IgD-negative memory B cell (primary cell): ENCODE results near the gene PRTFDC1. TPM values are rescaled to one million over a fixed set of nuclear protein-coding genes. Genes with fewer than 3 reads are reported as not detected.

Source experiments
- H3K27ac Mint-ChIP-seq, 3 donors: one replicate each; pipeline ENCODE4 v1.8.0; 2020 to 2022; ENCODE audit warnings: mild to moderate bottlenecking in 3 of 3, mixed read lengths in 3 of 3, moderate library complexity in 1 of 3
- H3K27me3 Mint-ChIP-seq: one replicate; pipeline ENCODE4 v1.8.0; 2021; ENCODE audit warnings: mixed read lengths
- H3K36me3 Mint-ChIP-seq: one replicate; pipeline ENCODE4 v1.8.0; 2020; ENCODE audit warnings: mild to moderate bottlenecking, mixed read lengths
- H3K4me1 Mint-ChIP-seq, 3 donors: one replicate each; pipeline ENCODE4 v1.8.0; 2020 to 2022; ENCODE audit warnings: mixed read lengths in 3 of 3, mild to moderate bottlenecking in 1 of 3
- H3K4me3 Mint-ChIP-seq, 4 donors: one replicate each; pipeline ENCODE4 v1.8.0; 2020 to 2022; ENCODE audit warnings: mild to moderate bottlenecking in 4 of 4, mixed read lengths in 4 of 4, moderate library complexity in 3 of 4
- H3K9me3 Mint-ChIP-seq, 3 donors: one replicate each; pipeline ENCODE4 v1.8.0; 2020 to 2021; ENCODE audit warnings: mixed read lengths in 3 of 3, mild to moderate bottlenecking in 1 of 3
- polyA plus RNA-seq: library from polyadenylated mRNA; unstranded; fragments of 300-500 nt; fragmentation: Illumina TruSeq; gene quantifications from one replicate; pipeline ENCODE4 v1.2.3, GENCODE V29; 2021

PRTFDC1 gene
- polyA plus RNA-seq, 1 donor from 2014 or later, result not detected

DNA sequence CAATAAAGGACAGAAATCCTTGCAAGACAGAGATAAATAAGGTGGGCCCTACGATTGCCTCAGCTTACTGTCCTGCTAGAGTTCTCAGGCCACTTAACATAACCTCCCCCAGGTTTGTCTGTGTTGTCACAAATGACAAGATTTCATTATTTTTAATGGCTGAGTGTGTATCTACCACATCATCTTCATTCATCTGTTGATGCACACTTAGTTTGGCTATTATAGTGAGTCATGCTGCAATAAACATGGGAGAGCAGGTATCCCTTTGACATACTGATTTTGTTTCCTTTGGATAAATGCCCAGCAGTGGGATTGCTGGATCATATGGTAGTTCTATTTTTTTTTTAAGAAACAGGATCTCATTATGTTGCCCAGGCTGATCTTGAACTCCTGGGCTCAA lies 60.6 kb downstream of the PRTFDC1 start:
- no peak overlapping the region for H3K4me3 Mint-ChIP-seq
- no peak overlapping the region for H3K27ac Mint-ChIP-seq
- no peaks in the 10 kb centered on the region for H3K27me3 Mint-ChIP-seq
- H3K36me3 Mint-ChIP-seq, result peaks cover 13% of the 10 kb centered on the region
- H3K4me1 Mint-ChIP-seq, result peaks cover 31 to 47% (median 32%) of the 10 kb centered on the region in 3 donors
- H3K9me3 Mint-ChIP-seq, result peaks cover 0 to 2% (median 0%) of the 10 kb centered on the region in 3 donors

- peaks cover 24 to 47% (median 33%) of the 10 kb centered on the region in 3 donors for H3K4me1 Mint-ChIP-seq
- H3K27me3 Mint-ChIP-seq, result no peaks in the 10 kb centered on the region
- H3K27ac Mint-ChIP-seq, result peak overlapping the region in 1 of 3 donors; percentile 33
- peaks cover 0 to 2% (median 0%) of the 10 kb centered on the region in 3 donors for H3K9me3 Mint-ChIP-seq
- H3K36me3 Mint-ChIP-seq, result peaks cover 13% of the 10 kb centered on the region
- peak overlapping the region in 1 of 4 donors; percentile 10 for H3K4me3 Mint-ChIP-seq
Measured at GRCh38 chr10:24889639-24890038, 62.8 kb downstream of the PRTFDC1 start.

DNA sequence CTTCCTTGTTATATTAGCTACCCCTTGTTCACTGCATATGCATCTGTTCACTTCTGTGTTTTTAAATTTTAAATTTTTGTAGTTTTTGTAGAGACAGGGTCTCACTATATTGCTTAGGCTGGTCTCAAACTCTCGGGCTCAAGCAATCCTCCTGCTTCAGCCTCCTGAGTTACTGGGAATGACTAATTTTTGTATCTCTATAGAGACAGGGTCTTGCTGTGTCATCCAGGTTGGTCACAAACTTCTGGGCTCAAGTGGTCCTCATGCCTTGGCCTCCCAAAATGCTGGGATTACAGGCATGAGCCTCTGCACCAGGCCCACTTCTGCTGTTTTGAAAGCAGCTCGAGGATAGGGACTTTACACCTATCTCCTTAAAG lies 64.6 kb downstream of the PRTFDC1 start:
- Mint-ChIP-seq H3K27ac (peak overlapping the region; percentile 8 to 94 (median 41)), H3K27me3 (no peaks in the 10 kb centered on the region), H3K4me1 (peaks cover 26 to 47% (median 32%) of the 10 kb centered on the region in 3 donors), H3K4me3 (peak overlapping the region; percentile 33 to 83 (median 79)), H3K36me3 (peaks cover 13% of the 10 kb centered on the region), H3K9me3 (peaks cover 0 to 2% (median 0%) of the 10 kb centered on the region in 3 donors)

DNA sequence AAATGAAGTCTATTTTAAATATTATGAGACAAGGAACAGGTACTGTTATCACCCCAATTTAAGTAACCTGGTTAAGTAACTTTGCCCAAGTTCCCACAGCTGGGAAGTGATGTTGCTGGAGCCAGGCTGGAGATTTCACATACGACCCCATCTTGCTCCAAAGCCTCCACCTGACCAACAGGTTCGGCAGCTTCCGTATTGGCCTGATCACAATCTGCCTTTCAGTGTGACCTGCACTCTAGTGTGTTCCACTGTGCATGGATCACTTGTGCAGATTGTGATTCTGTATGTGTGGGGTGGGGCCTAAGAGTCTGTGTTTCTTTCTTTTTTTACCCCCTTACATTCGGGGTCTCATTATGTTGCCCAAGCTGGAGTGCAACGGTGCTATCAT lies 66.1 kb downstream of the PRTFDC1 start:
- Mint-ChIP-seq H3K36me3 (peaks cover 12% of the 10 kb centered on the region), H3K27me3 (no peaks in the 10 kb centered on the region), H3K9me3 (no peaks in the 10 kb centered on the region), H3K4me1 (peaks cover 31 to 51% (median 35%) of the 10 kb centered on the region in 3 donors), H3K27ac (peak overlapping the region in 1 of 3 donors; percentile 45), H3K4me3 (no peak overlapping the region)

GRCh38 chr10:24885551-24886289 lies 66.7 kb downstream of the PRTFDC1 start:
- H3K36me3 Mint-ChIP-seq, result peaks cover 11% of the 10 kb centered on the region
- no peaks in the 10 kb centered on the region for H3K9me3 Mint-ChIP-seq
- peaks cover 32 to 51% (median 37%) of the 10 kb centered on the region in 3 donors for H3K4me1 Mint-ChIP-seq
- H3K27ac Mint-ChIP-seq, result no peak overlapping the region
- H3K4me3 Mint-ChIP-seq, result peak overlapping the region in 1 of 4 donors; percentile 81
- H3K27me3 Mint-ChIP-seq, result no peaks in the 10 kb centered on the region

- H3K9me3 Mint-ChIP-seq, result no peaks in the 10 kb centered on the region
- H3K4me1 Mint-ChIP-seq, result peaks cover 35 to 48% (median 44%) of the 10 kb centered on the region in 3 donors
- no peaks in the 10 kb centered on the region for H3K27me3 Mint-ChIP-seq
- peaks cover 4% of the 10 kb centered on the region for H3K36me3 Mint-ChIP-seq
- H3K4me3 Mint-ChIP-seq, result no peak overlapping the region
- H3K27ac Mint-ChIP-seq, result no peak overlapping the region
Measured at GRCh38 chr10:24884793-24885192, 67.6 kb downstream of the PRTFDC1 start.

GRCh38 chr10:24884316-24884715 lies 68.1 kb downstream of the PRTFDC1 start:
- peak overlapping the region in 2 of 4 donors; percentile 41 to 62 for H3K4me3 Mint-ChIP-seq
- peaks cover 2% of the 10 kb centered on the region for H3K36me3 Mint-ChIP-seq
- no peaks in the 10 kb centered on the region for H3K27me3 Mint-ChIP-seq
- H3K4me1 Mint-ChIP-seq, result peaks cover 36 to 45% (median 44%) of the 10 kb centered on the region in 3 donors
- H3K27ac Mint-ChIP-seq, result no peak overlapping the region
- H3K9me3 Mint-ChIP-seq, result no peaks in the 10 kb centered on the region

DNA sequence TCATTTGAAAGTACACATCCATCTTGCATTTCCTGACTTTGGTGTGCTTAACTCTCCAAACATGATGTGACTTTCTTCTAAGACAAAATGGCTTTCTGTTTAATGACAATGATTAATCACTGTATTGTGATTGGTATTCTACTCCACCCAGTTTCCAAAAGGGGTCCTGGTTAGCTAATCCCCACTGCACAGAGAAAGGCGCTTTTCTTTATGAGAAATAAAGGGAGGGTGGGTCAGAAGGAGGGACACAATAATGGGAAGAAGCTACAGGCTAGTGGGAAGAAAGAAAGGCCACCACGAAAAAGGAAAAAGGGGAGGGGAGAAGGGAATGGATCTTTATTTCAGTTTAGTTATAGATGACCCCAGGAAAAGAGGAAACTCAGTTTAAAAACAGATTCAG lies 69.2 kb downstream of the PRTFDC1 start:
- Mint-ChIP-seq H3K9me3 (no peaks in the 10 kb centered on the region), H3K4me3 (peak overlapping the region in 3 of 4 donors; percentile 54 to 86 (median 57)), H3K27me3 (no peaks in the 10 kb centered on the region), H3K4me1 (peaks cover 32 to 41% (median 38%) of the 10 kb centered on the region in 3 donors), H3K27ac (peak overlapping the region in 2 of 3 donors; percentile 73 to 84), H3K36me3 (no peaks in the 10 kb centered on the region)

DNA sequence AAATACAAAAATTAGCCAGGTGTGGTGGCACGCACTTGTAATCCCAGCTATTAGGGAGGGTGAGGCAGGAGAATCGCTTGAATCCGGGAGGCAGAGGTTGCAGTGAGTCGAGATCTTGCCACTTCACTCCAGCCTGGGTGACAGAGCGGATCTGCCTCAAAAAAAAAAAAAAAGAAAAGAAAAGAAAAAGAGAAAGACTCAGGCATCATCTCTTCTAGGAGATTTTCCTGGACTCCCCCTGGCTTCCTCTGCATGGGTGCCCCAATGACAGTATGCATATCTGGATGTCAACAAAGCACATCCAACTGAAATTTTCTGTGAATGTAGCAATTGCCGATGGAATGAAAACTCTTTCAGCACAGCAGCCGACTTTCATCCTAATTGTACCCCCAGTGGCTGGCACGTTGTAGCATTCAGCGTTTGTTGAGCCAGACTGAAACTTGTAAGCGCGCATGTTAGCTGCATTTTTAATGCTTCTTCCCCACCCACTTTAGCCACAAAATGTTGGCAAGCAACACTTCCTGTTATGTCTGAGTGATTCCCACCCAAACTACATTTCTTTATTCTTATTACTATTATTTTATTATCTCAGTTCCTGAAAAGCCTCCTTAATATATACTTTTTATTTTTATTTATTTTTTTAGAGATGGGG lies 70.2 kb downstream of the PRTFDC1 start:
- Mint-ChIP-seq H3K4me3 (peak overlapping the region; percentile 12 to 85 (median 72)), H3K9me3 (no peaks in the 10 kb centered on the region), H3K36me3 (no peaks in the 10 kb centered on the region), H3K4me1 (peaks cover 27 to 35% (median 28%) of the 10 kb centered on the region in 3 donors), H3K27ac (peak overlapping the region; percentile 8 to 84 (median 62)), H3K27me3 (no peaks in the 10 kb centered on the region)

DNA sequence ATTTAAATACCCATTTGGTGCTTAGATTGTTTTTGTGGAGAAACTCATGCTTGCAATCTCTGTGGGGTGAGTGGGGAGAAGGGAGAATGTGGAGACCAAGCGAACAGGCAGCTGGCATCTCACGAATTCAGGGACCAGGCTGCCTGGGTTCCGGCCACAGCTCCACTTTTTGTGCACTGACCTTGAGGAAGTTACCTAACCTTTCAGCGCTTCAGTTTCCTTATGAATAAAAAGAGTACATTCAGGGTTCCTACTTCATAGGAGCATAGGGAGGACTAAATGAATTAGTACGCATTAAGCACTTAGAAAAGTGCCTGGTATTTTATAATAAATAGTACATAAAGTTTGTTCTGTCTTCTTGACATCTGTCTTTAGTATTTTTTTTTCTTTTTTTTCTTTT lies 72.5 kb downstream of the PRTFDC1 start:
- Mint-ChIP-seq H3K27me3 (no peaks in the 10 kb centered on the region), H3K4me3 (peak overlapping the region in 3 of 4 donors; percentile 41 to 69 (median 48)), H3K4me1 (peaks cover 23 to 30% (median 27%) of the 10 kb centered on the region in 3 donors), H3K27ac (no peak overlapping the region), H3K9me3 (peaks cover 0 to 7% (median 4%) of the 10 kb centered on the region in 3 donors), H3K36me3 (no peaks in the 10 kb centered on the region)

DNA sequence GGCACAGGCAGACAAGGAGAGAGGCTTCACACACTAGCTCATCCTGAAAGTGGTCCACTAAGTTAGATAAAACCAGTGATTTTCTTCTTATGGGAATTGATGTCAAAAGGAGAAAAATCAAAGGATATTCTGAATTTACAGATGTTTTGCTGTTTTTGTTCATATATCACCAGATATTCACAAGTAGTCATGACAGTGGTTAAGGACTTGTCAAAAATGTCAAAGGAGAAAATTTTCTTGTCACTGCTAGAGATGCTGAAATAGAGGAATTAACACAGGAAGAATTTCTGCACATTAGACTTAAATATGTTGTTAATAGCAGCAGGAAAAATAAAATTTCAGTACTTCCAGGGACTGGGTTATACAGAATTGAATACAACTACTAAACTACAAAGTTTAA lies 78.3 kb downstream of the PRTFDC1 start:
- Mint-ChIP-seq H3K36me3 (no peaks in the 10 kb centered on the region), H3K4me1 (peaks cover 5 to 12% (median 7%) of the 10 kb centered on the region in 3 donors), H3K4me3 (no peak overlapping the region), H3K9me3 (peaks cover 2 to 13% (median 5%) of the 10 kb centered on the region in 3 donors), H3K27ac (no peak overlapping the region), H3K27me3 (no peaks in the 10 kb centered on the region)

DNA sequence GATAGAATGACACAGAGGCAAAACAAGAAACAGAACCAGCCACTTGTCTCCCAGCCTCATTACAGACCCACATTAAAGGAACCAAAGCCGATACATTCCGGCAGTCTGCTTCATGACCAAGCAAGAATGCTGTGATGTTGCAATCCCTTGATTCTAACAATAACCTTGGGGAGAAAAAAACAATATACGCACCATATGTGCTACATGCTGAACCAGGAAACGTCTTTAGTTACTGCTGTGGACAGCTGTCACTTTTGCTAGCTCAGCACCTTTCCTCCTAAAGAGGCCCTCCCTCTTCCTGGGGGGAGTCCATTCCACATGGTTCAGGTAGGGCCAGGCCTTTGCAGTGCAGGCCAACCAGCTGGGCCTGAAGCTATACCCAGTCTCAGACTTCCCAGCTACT lies 79.1 kb downstream of the PRTFDC1 start:
- Mint-ChIP-seq H3K4me1 (peaks cover 7 to 16% (median 7%) of the 10 kb centered on the region in 3 donors), H3K27ac (no peak overlapping the region), H3K4me3 (no peak overlapping the region), H3K9me3 (peaks cover 2 to 13% (median 5%) of the 10 kb centered on the region in 3 donors), H3K36me3 (no peaks in the 10 kb centered on the region), H3K27me3 (no peaks in the 10 kb centered on the region)

- Mint-ChIP-seq H3K27me3 (no peaks in the 10 kb centered on the region), H3K4me3 (no peak overlapping the region), H3K9me3 (peaks cover 2 to 13% (median 5%) of the 10 kb centered on the region in 3 donors), H3K36me3 (no peaks in the 10 kb centered on the region), H3K4me1 (peaks cover 7 to 16% (median 7%) of the 10 kb centered on the region in 3 donors), H3K27ac (no peak overlapping the region)
Measured at GRCh38 chr10:24872790-24873182, 79.6 kb downstream of the PRTFDC1 start.

GRCh38 chr10:24872049-24872789 lies 80.2 kb downstream of the PRTFDC1 start:
- Mint-ChIP-seq H3K4me1 (peaks cover 7 to 16% (median 8%) of the 10 kb centered on the region in 3 donors), H3K27me3 (no peaks in the 10 kb centered on the region), H3K27ac (no peak overlapping the region), H3K9me3 (peaks cover 2 to 13% (median 5%) of the 10 kb centered on the region in 3 donors), H3K36me3 (no peaks in the 10 kb centered on the region), H3K4me3 (no peak overlapping the region)
